OCI-LY1 (cell line): ENCODE data around the gene S100A5.

Experiments
- EZH2 ChIP-seq: fragments of 200-600 bp; sonication (generic), shearing (Covaris generic); IDR thresholded peaks from 2 replicates; pipeline ENCODE4 v1.8.0; 2017; ENCODE audit warnings: borderline replicate concordance, mixed run types, mild to moderate bottlenecking, antibody characterized with exemption, low read length, moderate library complexity, mixed read lengths
- TF ChIP-seq, protein P1 (sequence below): fragments of 200-600 bp; sonication (generic), shearing (Covaris generic); IDR thresholded peaks from 2 replicates; pipeline ENCODE4 v1.5.1; 2017; ENCODE audit warnings: mild to moderate bottlenecking, antibody characterized with exemption, low read length, moderate library complexity, mixed read lengths

DNA sequence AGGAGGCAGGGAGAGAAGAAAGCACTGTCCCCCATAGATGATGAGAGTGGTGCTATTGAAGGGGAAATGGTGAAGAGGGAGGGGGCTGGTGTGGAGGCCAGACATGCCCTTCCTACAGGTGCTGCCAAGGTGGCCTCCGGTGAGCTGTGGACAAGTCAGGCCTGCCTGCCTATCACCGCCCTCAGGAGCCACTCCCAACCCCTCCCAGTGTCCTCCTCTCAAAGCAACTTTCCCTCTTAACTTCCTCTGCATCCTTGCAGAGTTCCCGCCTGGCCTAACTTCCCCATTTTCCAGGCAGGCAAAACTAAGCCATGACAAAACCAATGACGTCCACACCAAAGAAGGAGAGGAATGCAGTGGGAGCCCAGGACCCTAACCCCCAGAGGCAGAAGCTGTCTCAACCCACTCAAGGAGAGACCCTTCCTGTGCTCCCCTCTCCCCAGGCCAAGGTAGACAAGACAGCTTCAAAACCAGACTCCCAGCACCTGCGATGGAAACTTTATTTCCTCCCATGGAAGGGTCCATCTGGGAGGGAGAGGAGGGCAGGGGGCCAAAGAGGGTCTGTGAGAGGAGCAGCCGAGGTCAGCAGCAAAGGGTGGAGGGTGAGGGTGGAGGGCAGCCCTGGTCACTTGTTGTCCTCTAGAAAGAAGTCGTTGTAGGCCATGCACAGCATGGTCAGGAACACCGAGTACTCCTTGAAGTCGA lies 3.9 kb downstream of the S100A5 start:
- TF ChIP-seq EZH2, result no peak
- TF ChIP-seq, protein P1, sequence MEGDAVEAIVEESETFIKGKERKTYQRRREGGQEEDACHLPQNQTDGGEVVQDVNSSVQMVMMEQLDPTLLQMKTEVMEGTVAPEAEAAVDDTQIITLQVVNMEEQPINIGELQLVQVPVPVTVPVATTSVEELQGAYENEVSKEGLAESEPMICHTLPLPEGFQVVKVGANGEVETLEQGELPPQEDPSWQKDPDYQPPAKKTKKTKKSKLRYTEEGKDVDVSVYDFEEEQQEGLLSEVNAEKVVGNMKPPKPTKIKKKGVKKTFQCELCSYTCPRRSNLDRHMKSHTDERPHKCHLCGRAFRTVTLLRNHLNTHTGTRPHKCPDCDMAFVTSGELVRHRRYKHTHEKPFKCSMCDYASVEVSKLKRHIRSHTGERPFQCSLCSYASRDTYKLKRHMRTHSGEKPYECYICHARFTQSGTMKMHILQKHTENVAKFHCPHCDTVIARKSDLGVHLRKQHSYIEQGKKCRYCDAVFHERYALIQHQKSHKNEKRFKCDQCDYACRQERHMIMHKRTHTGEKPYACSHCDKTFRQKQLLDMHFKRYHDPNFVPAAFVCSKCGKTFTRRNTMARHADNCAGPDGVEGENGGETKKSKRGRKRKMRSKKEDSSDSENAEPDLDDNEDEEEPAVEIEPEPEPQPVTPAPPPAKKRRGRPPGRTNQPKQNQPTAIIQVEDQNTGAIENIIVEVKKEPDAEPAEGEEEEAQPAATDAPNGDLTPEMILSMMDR, result no peak
